T47D (cell line): Measurements from ENCODE around the gene MCTP2.
A peak's percentile ranks its signal among the peaks of the same experiment; 100 is the strongest.

Experiments used
- DNase-seq, 2 experiments: peaks; one replicate each; pipeline versions ENCODE4 v3.0.0 to v3.0.0-alpha.2; 2011 to 2012; ENCODE audit warnings: low read depth in 1 of 2, low spot score in 1 of 2
- JUND ChIP-seq: IDR thresholded peaks from 2 replicates; pipeline ENCODE4 v1.6.1; 2012; ENCODE audit warnings: low read depth
- in situ Hi-C: cut with HindIII; loops from 2 replicates; pipeline ENCODE4 v1.10.0; 2016; ENCODE audit warnings: low sequenced_read_pairs, low pct_unique_long_range_greater_than_20kb

Gene MCTP2

DNA sequence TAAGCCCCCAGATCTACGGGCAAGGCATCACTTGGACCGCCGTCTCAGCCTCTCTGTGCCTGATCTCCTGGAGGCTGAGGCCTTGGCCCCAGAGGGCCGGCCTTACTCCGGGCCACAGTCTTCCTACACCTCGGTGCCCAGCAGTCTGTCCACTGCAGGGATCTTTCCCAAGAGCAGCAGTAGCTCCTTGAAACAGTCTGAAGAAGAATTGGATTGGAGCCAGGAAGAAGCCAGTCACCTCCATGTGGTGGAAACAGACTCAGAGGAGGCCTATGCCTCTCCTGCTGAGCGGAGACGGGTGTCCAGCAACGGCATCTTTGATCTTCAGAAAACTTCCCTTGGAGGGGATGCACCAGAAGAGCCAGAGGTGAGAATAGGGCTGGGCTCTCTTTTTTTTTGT is 67.0 kb downstream of the MCTP2 start:
- no peak for DNase-seq
- no peak for TF ChIP-seq JUND
- in situ Hi-C loops = no loop called here

GRCh38 chr15:94300612-94301011 is 69.3 kb downstream of the MCTP2 start:
- in situ Hi-C loops = no loop called here

DNA sequence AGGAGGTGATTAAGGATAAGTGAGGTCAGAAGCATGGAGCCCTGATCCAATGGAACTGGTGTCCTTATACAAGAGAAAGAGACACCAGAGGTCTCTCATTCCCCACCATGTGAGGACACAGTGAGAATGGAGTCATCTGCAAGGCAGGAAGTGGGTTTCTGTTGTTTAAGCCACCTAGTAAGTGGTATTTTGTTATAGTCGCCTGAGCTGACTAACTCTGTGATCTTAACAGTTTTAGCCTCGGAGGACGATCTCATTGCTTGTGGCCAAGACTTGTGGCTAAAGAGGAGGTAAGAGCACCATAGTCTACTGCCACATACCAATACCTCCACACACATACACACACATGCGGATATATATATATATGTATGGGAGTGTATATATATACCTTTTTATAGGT is 73.8 kb downstream of the MCTP2 start:
- in situ Hi-C loops = no loop called here

More at GRCh38 chr15:94300612-94301011, 69.3 kb downstream of the MCTP2 start:
- TF ChIP-seq JUND = no peak
- no peak for DNase-seq

DNA sequence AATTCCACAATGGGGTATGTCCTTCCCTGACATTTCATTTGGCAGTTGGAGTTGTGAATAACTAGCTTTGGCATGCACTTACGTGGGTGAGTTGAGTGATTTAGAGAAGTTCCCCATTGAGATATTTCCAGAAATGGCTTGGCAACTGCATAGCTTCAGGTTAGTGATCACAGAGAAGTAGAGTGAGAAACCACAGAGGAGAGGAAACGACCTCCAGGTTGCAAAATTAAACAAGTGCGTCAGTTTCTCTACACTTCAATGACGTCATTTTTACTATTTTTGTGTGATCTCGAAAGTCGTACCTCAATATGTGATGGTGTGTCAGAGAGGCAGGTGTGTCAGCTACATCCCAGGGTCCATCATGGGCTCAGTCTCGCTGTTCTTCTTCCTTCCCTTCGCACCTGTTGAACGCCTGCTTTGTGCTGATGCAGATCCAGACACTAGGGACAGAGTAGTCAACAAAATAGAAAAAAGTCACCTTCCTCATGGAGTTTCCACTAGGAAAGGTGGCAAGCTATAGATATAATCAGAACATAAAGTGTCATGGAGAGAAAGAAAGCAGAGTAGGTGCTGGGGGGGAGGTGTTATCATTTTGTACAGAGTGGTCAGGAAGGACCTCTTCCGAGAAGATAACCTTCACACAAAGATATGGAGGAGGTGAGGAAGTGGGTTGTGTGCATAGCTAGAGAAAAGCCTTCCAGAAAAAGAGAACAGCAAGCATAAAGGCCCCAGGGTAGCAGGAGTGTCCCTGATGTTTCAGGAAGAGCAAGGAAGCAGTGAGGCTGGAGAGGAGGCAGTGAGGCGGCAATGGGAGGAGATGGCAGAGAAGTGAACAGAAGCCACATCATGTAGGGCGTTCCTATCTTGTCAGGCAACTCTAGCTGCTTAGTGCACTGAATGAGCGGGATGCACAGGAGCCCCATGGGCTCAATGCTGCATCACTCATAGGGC is 75.6 kb downstream of the MCTP2 start:
- TF ChIP-seq JUND = no peak
- in situ Hi-C loops = no loop called here
- no peak for DNase-seq

More for the DNA sequence above, 73.8 kb downstream of the MCTP2 start:
- no peak for TF ChIP-seq JUND
- DNase-seq = no peak

GRCh38 chr15:94312946-94313345 is 81.6 kb downstream of the MCTP2 start:
- no peak for DNase-seq
- no peak for TF ChIP-seq JUND
- in situ Hi-C loops = no loop called here

DNA sequence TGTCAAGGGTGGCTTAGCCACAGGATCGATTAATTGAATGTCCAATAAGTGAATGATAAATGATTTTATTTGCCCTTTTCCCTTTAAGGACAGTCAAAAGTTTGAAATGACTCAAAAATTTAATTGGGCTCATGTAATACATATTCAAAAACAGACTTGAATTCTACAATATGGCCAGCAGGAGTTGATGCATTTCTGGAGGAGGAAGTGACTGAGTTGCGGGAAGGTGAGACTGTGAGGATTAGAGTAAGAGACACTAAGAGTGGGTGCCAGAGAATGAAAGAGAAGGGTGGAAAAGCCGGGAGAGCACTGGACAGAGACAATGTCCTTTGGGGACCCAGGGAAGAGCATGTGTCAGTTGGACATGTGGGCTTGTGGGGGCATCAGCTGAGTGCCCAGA is 83.3 kb downstream of the MCTP2 start:
- in situ Hi-C loops = no loop called here
- DNase-seq = no peak
- no peak for TF ChIP-seq JUND

DNA sequence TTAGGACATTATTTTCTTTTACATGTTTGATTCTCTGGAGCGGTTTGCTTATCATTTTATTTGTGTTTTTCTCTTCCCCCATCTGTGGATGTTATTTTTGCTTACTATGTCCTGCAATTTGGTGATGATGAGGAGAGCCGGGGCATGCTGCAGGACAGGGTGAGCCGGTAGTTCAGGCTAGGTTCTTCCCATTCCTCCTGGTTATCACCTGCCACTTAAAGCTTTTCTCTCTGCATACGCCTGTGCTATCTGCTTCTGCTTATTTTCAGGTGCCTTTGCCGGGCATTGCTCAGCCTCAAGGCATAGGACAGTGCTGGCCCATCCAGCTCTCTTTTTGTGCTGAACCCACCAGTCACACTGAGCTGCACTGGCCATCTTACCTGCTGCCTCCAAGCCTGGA is 85.8 kb downstream of the MCTP2 start:
- no peak for DNase-seq
- in situ Hi-C loops = no loop called here
- TF ChIP-seq JUND = no peak

GRCh38 chr15:94322141-94322540 is 90.8 kb downstream of the MCTP2 start:
- DNase-seq = no peak
- no peak for TF ChIP-seq JUND
- in situ Hi-C loops = no loop called here

DNA sequence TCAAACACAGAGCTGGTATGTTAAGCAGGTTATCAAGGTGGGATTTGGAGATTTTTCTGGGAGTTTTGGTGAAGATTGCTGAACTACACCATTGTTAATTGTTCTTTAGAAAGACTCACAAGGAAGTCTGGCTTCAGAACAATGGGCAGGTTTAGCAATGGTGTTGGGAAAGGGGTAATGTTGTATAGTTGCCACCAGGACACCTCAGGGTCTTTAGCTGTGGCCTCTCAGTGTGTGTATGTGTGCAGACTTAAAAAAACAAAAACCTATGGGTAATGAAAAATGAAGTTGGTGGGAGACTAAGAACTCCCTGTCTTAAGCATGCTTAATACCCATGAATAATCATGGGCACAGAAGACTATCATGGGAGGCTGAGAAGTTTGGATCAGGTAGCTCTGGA is 91.7 kb downstream of the MCTP2 start:
- no peak for DNase-seq
- TF ChIP-seq JUND = no peak
- in situ Hi-C loops = no loop called here

- in situ Hi-C loops = no loop called here
- TF ChIP-seq JUND = no peak
- peak; percentile 23 to 70 for DNase-seq
These were observed 92.9 kb downstream of the MCTP2 start for GRCh38 chr15:94324117-94324826.

- in situ Hi-C loops = no loop called here
- DNase-seq = no peak
- TF ChIP-seq JUND = no peak
These were observed 93.7 kb downstream of the MCTP2 start for GRCh38 chr15:94324835-94325767.

DNA sequence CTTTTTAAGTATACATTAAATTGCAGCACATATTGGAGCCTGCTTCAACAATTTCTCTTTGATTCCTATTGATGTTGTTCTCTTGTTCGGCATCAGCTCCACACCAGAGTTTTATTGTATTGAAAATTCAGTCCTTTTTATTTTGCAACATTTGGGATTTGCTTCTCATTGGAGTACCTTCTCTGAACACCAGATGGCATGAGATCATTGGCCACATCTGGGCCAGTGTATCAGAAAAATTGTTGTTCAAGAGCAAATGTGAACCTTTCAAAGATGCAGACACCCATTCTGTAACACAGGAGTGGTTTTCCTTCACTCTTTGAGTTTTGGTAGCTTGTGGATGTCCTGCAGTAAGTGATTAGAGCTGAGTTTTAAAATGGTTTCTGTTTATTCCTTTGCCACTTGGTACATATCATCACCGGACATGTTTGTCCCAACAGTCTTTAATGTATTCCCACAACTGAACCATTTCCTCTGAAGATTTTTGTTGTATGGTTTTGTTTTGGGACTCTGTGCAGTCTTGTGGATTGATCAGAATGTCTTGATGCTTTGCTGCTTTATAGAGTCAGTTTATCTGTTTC is 96.1 kb downstream of the MCTP2 start:
- peak in 1 of 2 experiments; percentile 58 for DNase-seq
- in situ Hi-C loops = no loop called here
- no peak for TF ChIP-seq JUND
